GM12864 (cell line): ENCODE results near the gene HSD17B13.
"Not testable (repeated sequence)": the region's sequence is repeated elsewhere in the genome, so short reads cannot be mapped to it uniquely, and the experiment has no call there.

Experiments
- DNase-seq: peaks from one replicate; pipeline ENCODE4 v3.0.0-alpha.2; 2011; ENCODE audit warnings: low read depth
- H3K4me3 ChIP-seq: 2 replicates; pipeline ENCODE4 v1.5.1; 2011; ENCODE audit warnings: mild to moderate bottlenecking, low read depth, low read length, control low read depth
- TF ChIP-seq, protein P1 (sequence below): IDR thresholded peaks from 2 replicates; pipeline ENCODE4 v1.5.1; 2011; ENCODE audit warnings: low read depth, mild to moderate bottlenecking, moderate library complexity, low read length, control low read depth, inconsistent platforms; ENCODE audit errors: missing control alignments

HSD17B13 gene

DNA sequence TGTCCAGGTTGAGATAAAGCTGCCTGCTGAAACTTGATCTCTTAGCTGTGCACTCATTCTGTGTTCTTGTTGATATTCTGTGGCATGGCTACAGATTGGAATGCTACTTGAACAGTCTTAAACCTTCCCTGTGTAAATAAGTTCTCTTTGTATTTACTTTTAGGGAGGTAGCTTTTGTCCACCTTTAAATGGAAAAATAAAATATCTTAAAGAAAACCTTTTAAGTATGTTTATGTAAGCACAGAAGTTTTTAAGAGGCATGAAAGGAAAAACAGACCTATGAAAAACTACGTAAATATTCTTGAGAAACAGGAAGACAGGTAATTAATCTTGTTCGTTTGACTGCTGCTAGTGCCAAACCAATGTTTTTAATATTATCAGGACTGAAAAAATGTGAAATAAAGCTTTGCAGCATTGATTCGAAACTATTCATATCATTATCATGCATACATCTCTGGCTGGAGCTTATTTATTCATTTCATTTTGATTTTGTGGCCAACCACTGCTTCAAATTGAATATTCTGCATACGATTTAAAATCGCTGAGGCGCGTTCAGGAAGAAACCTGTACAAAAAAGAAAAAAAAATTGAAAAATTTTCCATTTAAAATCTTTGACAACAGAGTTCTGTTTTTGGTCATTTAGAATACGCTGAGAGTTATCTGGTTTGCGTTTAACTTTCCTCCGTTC is 17.8 kb downstream of the HSD17B13 start:
- no peak overlapping the region for H3K4me3 ChIP-seq
- DNase-seq: no peak
- TF ChIP-seq, protein P1, sequence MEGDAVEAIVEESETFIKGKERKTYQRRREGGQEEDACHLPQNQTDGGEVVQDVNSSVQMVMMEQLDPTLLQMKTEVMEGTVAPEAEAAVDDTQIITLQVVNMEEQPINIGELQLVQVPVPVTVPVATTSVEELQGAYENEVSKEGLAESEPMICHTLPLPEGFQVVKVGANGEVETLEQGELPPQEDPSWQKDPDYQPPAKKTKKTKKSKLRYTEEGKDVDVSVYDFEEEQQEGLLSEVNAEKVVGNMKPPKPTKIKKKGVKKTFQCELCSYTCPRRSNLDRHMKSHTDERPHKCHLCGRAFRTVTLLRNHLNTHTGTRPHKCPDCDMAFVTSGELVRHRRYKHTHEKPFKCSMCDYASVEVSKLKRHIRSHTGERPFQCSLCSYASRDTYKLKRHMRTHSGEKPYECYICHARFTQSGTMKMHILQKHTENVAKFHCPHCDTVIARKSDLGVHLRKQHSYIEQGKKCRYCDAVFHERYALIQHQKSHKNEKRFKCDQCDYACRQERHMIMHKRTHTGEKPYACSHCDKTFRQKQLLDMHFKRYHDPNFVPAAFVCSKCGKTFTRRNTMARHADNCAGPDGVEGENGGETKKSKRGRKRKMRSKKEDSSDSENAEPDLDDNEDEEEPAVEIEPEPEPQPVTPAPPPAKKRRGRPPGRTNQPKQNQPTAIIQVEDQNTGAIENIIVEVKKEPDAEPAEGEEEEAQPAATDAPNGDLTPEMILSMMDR: no peak

DNA sequence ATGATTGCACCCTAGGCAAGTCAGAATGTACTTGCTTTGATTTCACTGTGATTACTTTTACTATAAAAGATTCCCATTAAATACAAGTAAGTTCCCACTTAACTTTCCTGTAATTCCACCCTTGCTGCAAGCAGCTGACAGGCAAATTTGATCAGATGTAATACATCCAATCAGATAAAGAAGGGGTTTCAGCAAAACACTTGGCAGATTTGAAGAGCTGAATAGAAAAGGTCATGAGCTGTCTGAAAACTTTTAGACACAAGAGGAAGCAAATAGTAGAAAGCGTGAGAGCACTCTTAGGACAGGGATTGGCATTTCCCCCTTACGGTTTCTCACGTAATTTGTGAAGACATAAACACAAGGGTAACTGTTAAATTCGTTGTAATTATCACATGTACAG is 22.8 kb downstream of the HSD17B13 start:
- DNase-seq: no peak
- TF ChIP-seq, protein P1: no peak
- H3K4me3 ChIP-seq: no peak overlapping the region

DNA sequence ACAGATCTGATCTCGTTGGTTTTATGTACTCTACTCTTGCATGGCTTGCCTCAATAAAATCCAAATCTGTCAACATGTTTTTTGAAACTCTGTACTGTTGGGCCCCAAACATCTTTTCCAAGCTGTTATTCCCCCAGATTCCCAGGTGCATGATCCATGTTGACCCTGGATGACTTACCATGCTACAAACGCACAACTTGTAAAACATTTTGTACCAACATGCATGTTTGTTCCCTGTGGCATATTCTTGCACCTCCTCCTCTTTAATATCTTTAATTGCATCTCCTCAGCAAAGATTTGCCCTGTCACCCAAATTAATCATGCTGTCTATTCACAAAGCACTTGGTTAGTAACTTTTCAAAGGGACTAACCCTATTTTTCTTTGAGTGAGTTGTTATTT is 24.3 kb downstream of the HSD17B13 start:
- TF ChIP-seq, protein P1: no peak
- DNase-seq: no peak
- no peak overlapping the region for H3K4me3 ChIP-seq

DNA sequence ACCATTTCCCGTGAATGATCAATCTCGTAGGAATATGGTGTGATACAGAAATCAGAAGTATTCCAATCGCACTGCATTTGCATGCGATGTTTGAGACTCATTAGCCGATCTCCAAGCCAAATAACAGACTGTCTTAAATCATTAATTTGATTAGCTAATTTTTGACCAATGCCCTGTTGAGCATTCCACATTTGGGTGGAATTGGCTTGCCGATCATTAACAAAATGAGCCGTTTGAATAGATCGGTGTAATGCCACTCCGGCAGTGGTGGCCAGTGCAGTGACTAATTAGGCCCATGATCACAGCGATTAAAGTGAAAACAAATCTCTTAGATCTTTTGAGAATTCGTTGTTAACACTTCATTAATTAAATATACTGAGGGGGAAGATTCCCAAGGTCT is 27.8 kb downstream of the HSD17B13 start:
- not testable (repeated sequence) for H3K4me3 ChIP-seq, DNase-seq

DNA sequence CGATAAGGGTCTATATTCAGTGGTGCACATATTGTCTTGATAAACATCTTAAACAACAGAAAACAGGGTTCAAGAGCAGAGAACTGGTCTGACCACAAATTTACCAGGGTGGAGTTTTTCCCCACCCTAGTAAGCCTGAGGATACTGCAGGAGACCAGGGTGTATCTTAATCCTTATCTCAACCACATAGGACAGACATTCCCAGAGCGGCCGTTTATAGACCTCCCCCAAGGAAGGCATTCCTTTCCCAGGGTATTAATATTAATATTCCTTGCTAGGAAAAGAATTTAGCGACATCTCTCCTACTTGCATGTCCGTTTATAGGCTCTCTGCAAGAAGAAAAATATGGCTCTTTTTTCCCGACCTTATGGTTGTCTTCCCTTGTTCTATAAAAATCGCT is 28.8 kb downstream of the HSD17B13 start:
- H3K4me3 ChIP-seq, DNase-seq: not testable (repeated sequence)

DNA sequence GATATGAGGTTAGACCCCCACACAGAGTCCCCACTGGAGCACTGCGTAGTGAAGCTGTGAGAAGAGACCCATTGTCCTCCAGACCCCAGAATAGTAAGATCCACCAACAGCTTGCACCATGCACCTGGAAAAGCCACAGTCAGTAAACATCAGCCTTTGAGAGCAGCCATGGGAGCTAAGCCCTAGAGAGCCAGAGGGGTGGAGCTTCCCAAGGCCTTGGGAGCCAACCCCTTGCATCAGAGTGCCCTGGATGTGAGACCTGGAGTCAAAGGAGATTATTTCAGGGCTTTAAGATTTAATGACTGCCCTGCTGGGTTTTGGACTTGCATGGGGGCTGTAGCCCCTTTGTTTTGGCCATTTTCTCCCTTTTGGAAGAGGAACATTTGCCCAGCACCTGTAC is 35.7 kb downstream of the HSD17B13 start:
- TF ChIP-seq, protein P1: no peak
- DNase-seq: no peak
- H3K4me3 ChIP-seq: no peak overlapping the region

DNA sequence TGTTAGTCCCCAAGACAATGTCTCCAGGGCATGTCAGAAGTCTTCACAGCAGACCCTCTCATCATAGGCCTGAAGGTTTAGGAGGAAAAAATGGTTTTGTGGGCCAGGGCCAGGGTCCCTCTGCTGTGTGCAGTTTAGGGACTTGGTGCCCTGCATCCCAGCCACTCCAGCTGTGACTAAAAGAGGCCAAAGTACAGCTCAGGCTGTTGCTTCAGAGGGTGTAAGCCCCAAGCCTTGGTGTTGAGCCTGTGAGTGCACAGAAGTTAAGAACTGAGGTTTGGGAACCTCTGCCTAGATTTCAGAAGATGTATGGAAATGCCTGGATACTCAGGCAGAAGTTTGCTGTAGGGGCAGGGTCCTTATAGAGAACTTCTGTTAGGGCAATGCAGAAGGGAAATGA is 38.4 kb downstream of the HSD17B13 start:
- DNase-seq, H3K4me3 ChIP-seq: not testable (repeated sequence)

DNA sequence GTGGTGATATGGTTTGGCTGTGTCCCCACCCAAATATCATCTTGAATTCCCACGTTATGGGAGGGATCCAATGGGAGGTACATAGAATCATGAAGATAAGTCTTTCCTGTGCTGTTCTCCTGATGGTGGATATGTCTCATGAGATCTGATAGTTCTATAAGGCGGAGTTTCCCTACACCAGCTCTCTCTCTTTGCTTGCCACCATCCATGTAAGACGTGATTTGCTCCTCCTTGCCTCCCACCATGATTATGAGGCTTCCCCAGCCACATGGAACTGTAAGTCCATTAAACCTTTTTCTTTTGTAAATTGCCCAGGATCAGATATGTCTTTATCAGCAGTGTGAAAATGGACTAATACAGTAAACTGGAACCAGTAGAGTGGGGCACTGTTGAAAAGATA is 39.5 kb downstream of the HSD17B13 start:
- no peak for DNase-seq
- TF ChIP-seq, protein P1: no peak
- H3K4me3 ChIP-seq: no peak overlapping the region

DNA sequence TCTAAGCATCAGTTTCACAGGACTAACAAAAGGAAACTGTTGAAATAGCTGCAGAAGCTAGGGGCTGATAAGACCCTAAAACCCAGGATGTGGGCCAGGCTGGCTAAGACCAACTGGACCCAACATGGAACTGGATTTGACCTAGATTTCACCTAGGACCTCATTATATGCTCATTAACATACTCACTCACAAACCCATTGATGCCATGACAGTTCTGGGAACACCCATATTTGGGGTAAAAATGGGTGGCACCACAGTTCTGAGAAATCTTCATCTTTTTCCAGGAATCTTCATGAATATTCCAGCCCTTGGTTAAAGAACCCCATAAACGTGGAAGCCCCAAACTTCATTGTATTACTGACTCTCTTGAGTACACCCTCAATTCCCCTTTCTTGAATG is 41.1 kb downstream of the HSD17B13 start:
- TF ChIP-seq, protein P1: no peak
- DNase-seq: no peak
- H3K4me3 ChIP-seq: no peak overlapping the region
